K562 (cell line): ENCODE data around the gene ERC2. TPM values are rescaled to one million over a fixed set of nuclear protein-coding genes. Genes with fewer than 3 reads are reported as not detected.

Source experiments
- ATAC-seq: fragments of 200-7000 bp; cut with Tn5 transposase; 3 replicates; pipeline ENCODE4 v1.9.1; 2020; ENCODE audit warnings: moderate library complexity
- BruUV-seq: library from RNA; stranded (reverse); fragments of 400-500 nt; replicated peaks from 2 replicates; lab custom pipeline; 2021; lab: Mats Ljungman, UMichigan
- CTCF ChIA-PET: fragments of 300-600 bp; formaldehyde crosslinking; extraction: SDS; loops from one replicate; lab custom pipeline; 2021; ENCODE audit warnings: low intra/inter-chr PET ratio; lab: Yijun Ruan, JAX
- POLR2A ChIA-PET: fragments of 300-600, 350-650 bp; sonication (Branson Sonifier 250); formaldehyde crosslinking; extraction: SDS; loops from one replicate; lab custom pipeline; 2021; ENCODE audit warnings: antibody characterized with exemption, inconsistent platforms; lab: Yijun Ruan, JAX
- DNase-seq, 4 experiments: peaks; one replicate each; pipeline versions ENCODE4 v3.0.0 to v3.0.0-alpha.2; 2011 to 2018; ENCODE audit warnings: low spot score in 3 of 4, mixed read lengths in 3 of 4; ENCODE audit errors: extremely low read depth in 1 of 4
- FAIRE-seq: peaks from 2 replicates; lab custom pipeline; 2011; peaks lifted over from hg19 to GRCh38; lab: Jason Lieb, UNC
- H2AFZ ChIP-seq: 2 replicates; pipeline ENCODE4 v1.6.0; 2011; ENCODE audit warnings: low read depth, low read length, control low read depth, inconsistent platforms
- H3K27ac ChIP-seq: fragments of 200-600 bp; 3 replicates; pipeline ENCODE4 v1.8.0; 2011; ENCODE audit warnings: low read depth, mild to moderate bottlenecking, control low read depth, inconsistent platforms, low read length, moderate library complexity, mixed read lengths; ENCODE audit errors: extremely low read depth
- H3K27me3 ChIP-seq, 2 experiments: fragments of 300-600 bp in 1 of 2; 2 replicates in 1 of 2; 3 replicates in 1 of 2; pipeline versions ENCODE4 v1.6.0 to v1.8.0; 2011; ENCODE audit warnings: inconsistent platforms in 2 of 2, low read length in 2 of 2, mild to moderate bottlenecking in 1 of 2, mixed read lengths in 1 of 2, moderate library complexity in 1 of 2; ENCODE audit not compliant: control insufficient read depth in 2 of 2, insufficient read depth in 2 of 2
- H3K36me3 ChIP-seq: fragments of 300-600 bp; 3 replicates; pipeline ENCODE4 v1.8.0; 2011; ENCODE audit warnings: mild to moderate bottlenecking, low read length, inconsistent platforms; ENCODE audit not compliant: control insufficient read depth, insufficient read depth
- H3K4me1 ChIP-seq, 2 experiments: fragments of 200-600 bp in 1 of 2; replicated peaks in 1 of 2; 2 replicates in 1 of 2; 3 replicates in 1 of 2; pipeline versions ENCODE4 v1.5.1 to v1.8.0; 2011; ENCODE audit warnings: inconsistent platforms in 2 of 2, low read length in 2 of 2, mild to moderate bottlenecking in 1 of 2, mixed read lengths in 1 of 2, moderate library complexity in 1 of 2; ENCODE audit not compliant: control insufficient read depth in 2 of 2, insufficient read depth in 2 of 2
- H3K4me2 ChIP-seq: 2 replicates; pipeline ENCODE4 v1.6.1; 2011; ENCODE audit warnings: low read length, control low read depth, inconsistent platforms, mixed read lengths; ENCODE audit not compliant: insufficient read depth
- H3K4me3 ChIP-seq: fragments of 200-600 bp; sonication (generic), shearing (Covaris generic); 2 replicates; pipeline ENCODE4 v1.5.1; 2016; ENCODE audit warnings: control low read depth, inconsistent platforms
- H3K79me2 ChIP-seq: fragments of 200-600 bp; 3 replicates; pipeline ENCODE4 v1.8.0; 2011; ENCODE audit warnings: low read length, inconsistent platforms; ENCODE audit not compliant: control insufficient read depth, insufficient read depth
- H3K9ac ChIP-seq, 2 experiments: 2 replicates each; pipeline versions ENCODE4 v1.6.0 to v1.6.1; 2011; ENCODE audit warnings: low read depth in 2 of 2, low read length in 2 of 2, control low read depth in 1 of 2, inconsistent platforms in 1 of 2, mild to moderate bottlenecking in 1 of 2, mixed read lengths in 1 of 2; ENCODE audit not compliant: insufficient read depth in 1 of 2
- H3K9me1 ChIP-seq: one replicate; pipeline ENCODE4 v1.6.0; 2011; ENCODE audit warnings: inconsistent platforms, mild to moderate bottlenecking, low read length, moderate library complexity; ENCODE audit not compliant: control insufficient read depth, insufficient read depth
- H3K9me3 ChIP-seq: replicated peaks from 2 replicates; pipeline ENCODE4 v1.5.1; 2011; ENCODE audit warnings: low read depth, low read length, inconsistent platforms; ENCODE audit not compliant: control insufficient read depth, insufficient read depth
- H4K20me1 ChIP-seq: replicated peaks from 2 replicates; pipeline ENCODE4 v1.6.1; 2011; ENCODE audit warnings: low read length, inconsistent platforms, mixed read lengths; ENCODE audit not compliant: control insufficient read depth, insufficient read depth
- FOXP1 ChIP-seq: sonication (generic); formaldehyde crosslinking; IDR thresholded peaks from 2 replicates; pipeline ENCODE4 v1.8.0; 2022; ENCODE audit warnings: mild to moderate bottlenecking, missing genetic modification reagents
- HCFC1 ChIP-seq: IDR thresholded peaks from 2 replicates; pipeline ENCODE4 v1.6.1; 2012; ENCODE audit warnings: low read depth, low read length, improper control_type of control experiment
- HEY1 ChIP-seq: fragments of 250-450 bp; sonication (Bioruptor Pico); IDR thresholded peaks from 2 replicates; pipeline ENCODE4 v1.5.0; 2020; ENCODE audit warnings: mild to moderate bottlenecking, moderate library complexity, borderline replicate concordance
- HOXB6 ChIP-seq: fragments of 250-450 bp; sonication (Bioruptor Pico); IDR thresholded peaks from 2 replicates; pipeline ENCODE4 v1.5.1; 2022; ENCODE audit warnings: mild to moderate bottlenecking, borderline replicate concordance
- HSF4 ChIP-seq: fragments of 250-450 bp; sonication (Bioruptor Pico); IDR thresholded peaks from 2 replicates; pipeline ENCODE4 v2.1.2; 2022; ENCODE audit warnings: mild to moderate bottlenecking, moderate library complexity, borderline replicate concordance
- MTA1 ChIP-seq: fragments of 450-650 bp; IDR thresholded peaks from 2 replicates; pipeline ENCODE4 v1.6.1; 2017; ENCODE audit warnings: borderline replicate concordance
- NCOA4 ChIP-seq: fragments of 450-650 bp; IDR thresholded peaks from 2 replicates; pipeline ENCODE4 v1.6.1; 2018; ENCODE audit warnings: mild to moderate bottlenecking; ENCODE audit not compliant: partially characterized antibody
- NFE2L1 ChIP-seq: fragments of 450-650 bp; IDR thresholded peaks from 2 replicates; pipeline ENCODE4 v1.6.1; 2016; ENCODE audit warnings: missing genetic modification characterization, low read depth, mild to moderate bottlenecking, missing compliant biosample characterization, moderate library complexity, borderline replicate concordance
- RBM25 ChIP-seq: fragments of 200-400 bp; formaldehyde crosslinking; IDR thresholded peaks from 2 replicates; pipeline ENCODE4 v1.6.1; 2018; ENCODE audit warnings: low read length, low read depth, moderate library complexity; ENCODE audit not compliant: severe bottlenecking
- TAF15 ChIP-seq: fragments of 200-400 bp; formaldehyde crosslinking; IDR thresholded peaks from 2 replicates; pipeline ENCODE4 v1.6.1; 2017; ENCODE audit warnings: mild to moderate bottlenecking, low read depth, low read length, moderate library complexity
- WGBS: fragments of 100-300 bp; shearing (Covaris generic); methylation state at CpG from one replicate; pipeline ENCODE4 v1.1.6; 2016; ENCODE audit warnings: low coverage, mixed read lengths; ENCODE audit not compliant: insufficient coverage; ENCODE audit errors: missing lambda C conversion rate; 5-methylcytosine and 5-hydroxymethylcytosine counted together
- in situ Hi-C: fragments of 300-500 bp; cut with MboI; formaldehyde crosslinking; loops from 4 replicates; pipeline ENCODE4 v1.15.0; 2018; ENCODE audit warnings: inconsistent platforms, mixed read lengths
- intact Hi-C: fragments of 100-400 bp; cut with micrococcal nuclease; formaldehyde crosslinking; loops from 2 replicates; pipeline ENCODE4 v1.14.2; 2022
- polyA plus RNA-seq, 8 experiments: library from polyadenylated mRNA; depleted of rRNA in 4 of 8; stranded (reverse) in 5 of 8; unstranded in 3 of 8; fragments of >200 nt; fragmentation: Nextera tagmentation in 2 of 8; fragmentation: Illumina TruSeq in 1 of 8; extraction: Ambion mirVana in 2 of 8; extraction: Trizol in 1 of 8; gene quantifications; 2 replicates each; pipeline versions ENCODE4 v1.2.1 to v1.2.3, GENCODE V29; 2011 to 2014; ENCODE audit warnings: inconsistent platforms in 1 of 8, missing spikeins in 1 of 8
- total RNA-seq, 7 experiments: library from RNA; depleted of rRNA in 6 of 7; stranded (reverse); fragments of >200 nt in 6 of 7; fragmentation: Illumina TruSeq in 2 of 7; extraction: Trizol in 2 of 7; gene quantifications; 2 replicates each; pipeline versions ENCODE4 v1.2.1 to v1.2.3, GENCODE V29; 2011 to 2021; ENCODE audit warnings: low replicate concordance in 1 of 7
- TF ChIP-seq, protein P1 (sequence below): fragments of 250-450 bp; sonication (Bioruptor Pico); IDR thresholded peaks from 2 replicates; pipeline ENCODE4 v1.4.0; 2020

The ERC2 gene
- total and polyA plus RNA-seq, 9 of the 15 experiments (the other 6 are each of a cell fraction or from before 2014, with no cell fraction given) = 0.04 to 0.18 (median 0.07) TPM; not detected in 2

GRCh38 chr3:55584030-55584429 is 884.2 kb downstream of the ERC2 start:
- BruUV-seq = no TSS peak
- FAIRE-seq = no peak
- Histone ChIP-seq H3K9me3 (no peaks in the 10 kb centered on the region), H3K4me2 (no peak overlapping the region), H3K4me3 (no peak overlapping the region)
- TF ChIP-seq NCOA4 (no peak), RBM25 (peak; percentile 33)
- TF ChIP-seq, all 486 proteins: peak for 1
- Histone ChIP-seq H3K9me1 (no peaks in the 10 kb centered on the region), H3K36me3 (no peaks in the 10 kb centered on the region), H3K27me3 (no peaks in the 10 kb centered on the region), H2AFZ (no peak overlapping the region), H3K9ac (no peak overlapping the region), H4K20me1 (no peaks in the 10 kb centered on the region), H3K79me2 (no peaks in the 10 kb centered on the region), H3K4me1 (no peaks in the 10 kb centered on the region), H3K27ac (no peak overlapping the region)
- ChIA-PET CTCF (no interaction called here), POLR2A (interaction anchor here (0.7 kb wide), 1 partner anchor 77 kb away, joined by 3 read pairs; no protein-coding TSS in a partner anchor)
- 0% methylated on average over 3 of the region's 3 CpGs for WGBS
- DNase-seq = no peak
- no peak for ATAC-seq
- intact Hi-C loops = no loop called here
- in situ Hi-C loops = no loop called here

GRCh38 chr3:55583475-55583874 is 884.8 kb downstream of the ERC2 start:
- no peaks in the 10 kb centered on the region for H3K79me2 ChIP-seq
- H3K4me2 ChIP-seq = no peak overlapping the region
- DNase-seq (no peak), ATAC-seq (no peak), FAIRE-seq (no peak)
- CTCF ChIA-PET = no interaction called here
- no TSS peak for BruUV-seq
- POLR2A ChIA-PET = interaction anchor here (0.6 kb wide), 1 partner anchor 21 kb away, joined by 3 read pairs; no protein-coding TSS in a partner anchor
- H2AFZ ChIP-seq = no peak overlapping the region
- no peaks in the 10 kb centered on the region for H4K20me1 ChIP-seq
- H3K9me3 ChIP-seq = no peaks in the 10 kb centered on the region
- in situ Hi-C loops (no loop called here), intact Hi-C loops (no loop called here)
- H3K27ac ChIP-seq = no peak overlapping the region
- H3K4me3 ChIP-seq = no peak overlapping the region
- 5% methylated on average over 2 of the region's 3 CpGs for WGBS
- H3K36me3 ChIP-seq = no peaks in the 10 kb centered on the region
- no peak overlapping the region for H3K9ac ChIP-seq
- H3K4me1 ChIP-seq = no peaks in the 10 kb centered on the region
- H3K27me3 ChIP-seq = no peaks in the 10 kb centered on the region
- H3K9me1 ChIP-seq = no peaks in the 10 kb centered on the region
- TF ChIP-seq HOXB6 (CRISPR knock-in tag) (no peak), TAF15 (no peak), MTA1 (no peak), FOXP1 (CRISPR knock-in tag) (no peak), HSF4 (CRISPR knock-in tag) (no peak), HEY1 (CRISPR knock-in tag) (no peak), NFE2L1 (tag) (no peak), NCOA4 (no peak), HCFC1 (no peak)
- TF ChIP-seq, protein P1, sequence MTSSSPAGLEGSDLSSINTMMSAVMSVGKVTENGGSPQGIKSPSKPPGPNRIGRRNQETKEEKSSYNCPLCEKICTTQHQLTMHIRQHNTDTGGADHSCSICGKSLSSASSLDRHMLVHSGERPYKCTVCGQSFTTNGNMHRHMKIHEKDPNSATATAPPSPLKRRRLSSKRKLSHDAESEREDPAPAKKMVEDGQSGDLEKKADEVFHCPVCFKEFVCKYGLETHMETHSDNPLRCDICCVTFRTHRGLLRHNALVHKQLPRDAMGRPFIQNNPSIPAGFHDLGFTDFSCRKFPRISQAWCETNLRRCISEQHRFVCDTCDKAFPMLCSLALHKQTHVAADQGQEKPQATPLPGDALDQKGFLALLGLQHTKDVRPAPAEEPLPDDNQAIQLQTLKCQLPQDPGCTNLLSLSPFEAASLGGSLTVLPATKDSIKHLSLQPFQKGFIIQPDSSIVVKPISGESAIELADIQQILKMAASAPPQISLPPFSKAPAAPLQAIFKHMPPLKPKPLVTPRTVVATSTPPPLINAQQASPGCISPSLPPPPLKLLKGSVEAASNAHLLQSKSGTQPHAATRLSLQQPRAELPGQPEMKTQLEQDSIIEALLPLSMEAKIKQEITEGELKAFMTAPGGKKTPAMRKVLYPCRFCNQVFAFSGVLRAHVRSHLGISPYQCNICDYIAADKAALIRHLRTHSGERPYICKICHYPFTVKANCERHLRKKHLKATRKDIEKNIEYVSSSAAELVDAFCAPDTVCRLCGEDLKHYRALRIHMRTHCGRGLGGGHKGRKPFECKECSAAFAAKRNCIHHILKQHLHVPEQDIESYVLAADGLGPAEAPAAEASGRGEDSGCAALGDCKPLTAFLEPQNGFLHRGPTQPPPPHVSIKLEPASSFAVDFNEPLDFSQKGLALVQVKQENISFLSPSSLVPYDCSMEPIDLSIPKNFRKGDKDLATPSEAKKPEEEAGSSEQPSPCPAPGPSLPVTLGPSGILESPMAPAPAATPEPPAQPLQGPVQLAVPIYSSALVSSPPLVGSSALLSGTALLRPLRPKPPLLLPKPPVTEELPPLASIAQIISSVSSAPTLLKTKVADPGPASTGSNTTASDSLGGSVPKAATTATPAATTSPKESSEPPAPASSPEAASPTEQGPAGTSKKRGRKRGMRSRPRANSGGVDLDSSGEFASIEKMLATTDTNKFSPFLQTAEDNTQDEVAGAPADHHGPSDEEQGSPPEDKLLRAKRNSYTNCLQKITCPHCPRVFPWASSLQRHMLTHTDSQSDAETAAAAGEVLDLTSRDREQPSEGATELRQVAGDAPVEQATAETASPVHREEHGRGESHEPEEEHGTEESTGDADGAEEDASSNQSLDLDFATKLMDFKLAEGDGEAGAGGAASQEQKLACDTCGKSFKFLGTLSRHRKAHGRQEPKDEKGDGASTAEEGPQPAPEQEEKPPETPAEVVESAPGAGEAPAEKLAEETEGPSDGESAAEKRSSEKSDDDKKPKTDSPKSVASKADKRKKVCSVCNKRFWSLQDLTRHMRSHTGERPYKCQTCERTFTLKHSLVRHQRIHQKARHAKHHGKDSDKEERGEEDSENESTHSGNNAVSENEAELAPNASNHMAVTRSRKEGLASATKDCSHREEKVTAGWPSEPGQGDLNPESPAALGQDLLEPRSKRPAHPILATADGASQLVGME (CRISPR knock-in tag) = no peak
